GM18508 (cell line): ENCODE results near the gene FIBIN.
"Not testable (repeated sequence)": the region's sequence is repeated elsewhere in the genome, so short reads cannot be mapped to it uniquely, and the experiment has no call there.

Source experiments
- ATAC-seq: cut with Tn5 transposase; IDR thresholded peaks from one replicate; pipeline ENCODE4 v1.9.1; 2021; ENCODE audit warnings: moderate number of reproducible peaks; ENCODE audit not compliant: insufficient read depth, unreplicated experiment

The FIBIN gene

GRCh38 chr11:26993965-26994457 lies at the start of gene FIBIN:
FIBIN (plus strand) TSS chr11:26994112; CDS start chr11:26994527, 415 bp downstream.
- ATAC-seq: no peak

DNA sequence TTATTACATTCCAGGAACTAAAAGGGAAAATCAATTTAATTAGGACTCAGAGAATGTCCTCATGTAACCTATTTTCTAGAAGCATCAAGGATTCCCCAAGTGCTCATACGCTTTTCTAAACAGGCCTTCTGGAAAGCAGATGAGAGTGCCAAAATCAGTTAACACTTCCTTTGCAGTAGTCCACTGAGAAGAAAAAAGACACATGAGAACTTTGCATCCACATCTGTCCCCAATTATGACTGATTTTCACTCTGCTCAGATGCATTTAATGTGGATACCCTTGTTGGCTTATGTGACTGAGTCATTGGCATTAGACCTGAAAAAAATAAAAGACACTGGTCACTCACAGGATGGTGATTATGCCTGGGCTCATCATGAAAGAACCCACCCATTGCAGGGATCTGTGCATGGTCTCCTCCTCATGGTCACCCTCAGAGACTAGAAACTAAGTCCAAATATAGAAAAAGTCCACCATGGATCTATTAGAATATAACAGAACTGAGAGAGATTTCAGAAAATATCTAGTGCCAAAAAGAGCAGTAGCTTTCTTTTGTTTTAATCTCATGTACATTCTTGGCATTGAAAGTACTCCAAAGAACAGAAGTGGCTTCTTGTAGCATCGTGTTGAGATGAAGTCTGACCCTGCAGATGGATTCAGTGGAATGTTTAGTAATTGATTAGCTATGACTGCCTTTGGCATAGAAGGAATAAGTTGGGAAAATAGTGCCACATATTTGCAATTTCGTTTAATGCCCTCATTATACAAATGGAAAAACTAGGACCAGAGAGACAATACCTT lies 48.8 kb upstream of the FIBIN start:
- ATAC-seq: no peak

GRCh38 chr11:26946257-26946716 lies 47.6 kb upstream of the FIBIN start:
- no peak for ATAC-seq

DNA sequence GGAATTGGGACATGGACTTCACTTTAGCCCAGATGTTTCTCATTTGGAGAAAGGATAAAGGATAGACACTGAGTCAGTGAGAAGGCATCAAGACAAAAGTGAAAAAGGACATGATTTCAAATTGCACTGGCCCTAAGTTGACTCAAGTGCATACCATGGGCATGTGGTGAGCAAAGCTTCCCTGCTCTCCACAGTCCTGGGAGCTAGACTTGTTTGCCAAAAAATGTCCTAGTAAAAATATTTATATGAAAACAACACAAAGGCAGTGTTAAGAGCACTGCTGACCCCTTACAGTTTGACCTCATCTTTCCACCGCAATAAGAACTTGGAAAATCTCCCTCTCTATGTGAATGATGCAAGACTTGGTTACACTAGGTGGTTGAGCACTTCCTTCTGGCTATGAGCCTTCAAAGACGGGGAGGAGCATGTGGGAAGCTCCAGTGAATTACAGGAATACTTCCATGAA lies 46.5 kb upstream of the FIBIN start:
- no peak for ATAC-seq

GRCh38 chr11:26947904-26948639 lies 45.8 kb upstream of the FIBIN start:
- ATAC-seq: no peak

GRCh38 chr11:26948881-26949280 lies 45.0 kb upstream of the FIBIN start:
- ATAC-seq: no peak

DNA sequence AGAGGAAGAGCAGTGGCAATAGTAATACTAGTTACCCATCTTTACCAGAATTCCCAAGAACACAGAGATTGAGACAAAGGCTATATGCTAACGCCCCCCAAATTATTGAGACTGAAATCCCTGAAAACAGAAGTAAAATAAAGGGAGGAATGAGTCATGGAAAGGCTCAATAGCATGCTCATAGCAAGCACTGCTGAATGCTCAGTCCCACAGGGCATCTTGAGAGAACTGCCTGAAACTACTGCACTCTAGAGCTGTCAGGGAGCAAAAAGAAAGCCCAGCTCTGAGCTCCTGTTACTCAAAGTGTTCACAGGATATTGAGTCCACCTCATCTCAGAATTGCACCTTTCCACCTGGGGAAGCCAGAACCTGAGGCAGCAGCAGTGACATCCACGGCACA lies 44.1 kb upstream of the FIBIN start:
- ATAC-seq: no peak

DNA sequence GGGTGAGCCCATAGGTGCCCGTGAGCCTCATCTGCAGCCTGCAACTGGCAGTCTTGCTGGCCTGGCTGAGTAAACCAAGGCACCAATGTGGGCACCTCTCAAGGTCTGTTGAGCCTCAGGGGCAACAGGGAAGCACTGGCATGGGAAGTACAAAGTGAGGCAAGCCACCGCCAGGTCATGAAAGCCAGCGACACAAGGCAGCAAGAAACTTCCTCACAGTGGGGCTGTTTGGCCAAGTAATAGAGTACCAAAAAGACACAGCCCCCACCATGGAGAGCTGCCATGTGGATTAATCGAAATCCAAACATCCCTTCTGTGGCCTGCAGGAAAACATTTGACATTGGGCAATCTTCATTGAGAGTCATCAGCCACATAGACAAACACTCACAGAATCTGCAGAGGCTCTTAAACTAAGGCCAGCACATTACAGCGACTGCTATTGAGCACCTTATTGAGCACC lies 43.6 kb upstream of the FIBIN start:
- ATAC-seq: no peak

DNA sequence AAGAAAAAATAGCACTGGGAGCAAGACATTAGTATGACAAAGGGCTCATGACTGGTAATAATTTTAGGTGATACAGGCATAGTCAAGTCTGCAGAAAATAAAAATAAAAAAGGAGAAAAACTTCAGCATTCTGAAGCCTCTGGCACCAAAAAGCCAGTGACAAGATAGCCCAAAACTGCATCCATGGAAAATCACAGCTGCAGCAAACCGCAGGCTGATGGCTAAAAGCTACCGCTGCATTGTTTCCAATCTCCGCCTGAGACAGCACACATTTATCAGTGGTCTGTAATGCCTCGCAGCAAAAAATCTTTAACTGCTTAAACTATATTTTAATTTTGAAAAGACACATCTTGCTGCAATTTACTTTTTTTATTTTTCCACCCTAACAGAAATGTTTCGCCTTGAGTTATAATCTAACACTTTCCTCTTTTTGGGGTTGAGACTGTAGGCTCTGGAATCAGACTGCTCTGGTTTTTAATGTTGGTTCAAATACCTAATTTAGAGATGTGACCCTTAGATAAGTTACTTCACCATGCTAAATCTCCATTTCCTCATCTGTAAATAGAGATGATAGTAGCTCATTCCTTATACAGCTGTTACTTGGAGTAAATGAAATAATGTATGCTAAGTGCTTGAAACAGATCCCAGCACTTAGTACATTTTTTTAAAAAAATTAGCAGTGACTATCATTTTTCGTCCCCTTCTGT lies 42.0 kb upstream of the FIBIN start:
- ATAC-seq: no peak

- no peak for ATAC-seq
These were observed 40.0 kb upstream of the FIBIN start for GRCh38 chr11:26953770-26954392.

DNA sequence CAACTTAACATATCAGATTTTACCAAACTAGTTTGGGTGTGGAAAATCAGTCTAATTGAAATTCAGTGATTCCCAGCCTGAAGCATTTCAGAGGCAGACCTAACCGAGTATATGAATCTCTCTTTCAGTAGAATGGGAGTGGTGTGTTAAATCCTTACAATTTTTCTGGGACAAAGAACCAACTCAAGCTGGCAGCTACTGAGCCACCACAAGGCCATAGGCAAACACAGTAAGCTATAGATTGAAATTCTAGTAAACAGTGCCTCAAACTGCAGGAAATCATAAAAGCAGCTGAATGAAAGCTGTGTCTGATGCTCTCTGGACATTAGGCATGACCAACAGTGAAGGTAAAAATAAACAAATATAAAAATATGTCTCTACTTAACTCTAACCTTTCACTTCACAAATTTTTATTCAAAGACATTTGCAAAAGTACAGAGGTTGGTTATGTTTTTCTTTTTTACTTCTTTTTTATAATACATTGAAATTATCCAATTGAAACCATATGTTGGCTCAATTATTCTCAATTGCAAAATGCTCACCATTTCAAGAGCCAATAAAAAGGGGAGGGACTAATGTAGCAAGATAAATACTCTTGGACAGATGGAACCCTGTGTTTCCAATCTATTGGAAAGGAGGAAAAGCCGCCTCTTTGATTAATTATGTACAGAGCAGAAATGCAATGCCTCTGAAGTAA lies 35.8 kb upstream of the FIBIN start:
- no peak for ATAC-seq

DNA sequence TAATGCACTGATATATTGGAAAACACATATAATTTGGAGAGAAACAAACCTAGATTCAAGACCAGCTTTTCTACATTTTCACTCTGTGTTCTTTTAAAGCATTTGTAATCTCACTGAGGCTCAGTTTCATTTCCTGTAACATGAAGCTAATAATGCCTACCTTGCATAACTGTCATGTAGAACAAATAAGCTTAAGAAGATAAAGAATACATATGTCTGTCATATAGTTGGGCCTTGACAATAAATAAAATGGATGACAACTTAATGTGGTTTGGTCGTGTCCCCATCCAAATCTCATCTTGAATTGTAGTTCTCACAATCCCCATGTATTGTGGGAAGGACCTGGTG lies 35.2 kb upstream of the FIBIN start:
- ATAC-seq: no peak

DNA sequence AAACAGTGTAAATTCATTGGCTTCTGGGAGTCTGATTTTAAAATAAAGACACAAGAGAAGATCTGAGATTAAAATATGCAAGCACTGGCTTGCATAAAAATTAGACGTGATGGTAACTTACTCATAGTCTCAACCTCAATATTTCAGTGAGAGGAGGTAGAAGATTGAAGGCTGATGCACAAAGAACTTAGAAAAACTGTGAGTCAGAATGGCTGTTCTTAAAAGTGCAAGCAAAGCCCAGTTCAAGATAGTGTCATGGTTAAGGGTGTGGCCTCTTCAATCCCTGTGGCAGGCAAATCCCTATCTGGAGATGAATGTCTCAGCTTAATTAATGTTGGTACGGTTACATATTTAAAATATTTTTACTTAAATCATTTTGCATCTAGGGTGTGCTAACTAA lies 33.6 kb upstream of the FIBIN start:
- no peak for ATAC-seq

DNA sequence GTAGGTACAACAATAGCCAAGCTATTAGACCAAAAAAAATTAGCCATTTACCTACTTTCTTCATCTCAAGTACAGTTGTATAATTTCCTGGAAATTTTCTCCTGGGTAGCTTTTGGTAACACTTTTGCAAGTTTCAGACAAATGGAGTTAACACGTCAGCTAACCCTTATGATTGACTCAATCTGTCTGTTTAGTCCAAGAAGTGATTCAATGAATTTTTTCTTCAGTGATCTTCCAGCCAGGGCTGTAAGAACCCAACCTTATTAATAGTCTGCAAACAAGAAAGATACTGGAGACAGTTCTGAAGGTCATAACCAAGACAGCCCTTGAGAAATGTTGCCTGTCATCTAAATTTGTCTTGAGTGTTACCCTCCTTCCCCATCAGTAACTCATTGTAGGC lies 30.1 kb upstream of the FIBIN start:
- no peak for ATAC-seq

DNA sequence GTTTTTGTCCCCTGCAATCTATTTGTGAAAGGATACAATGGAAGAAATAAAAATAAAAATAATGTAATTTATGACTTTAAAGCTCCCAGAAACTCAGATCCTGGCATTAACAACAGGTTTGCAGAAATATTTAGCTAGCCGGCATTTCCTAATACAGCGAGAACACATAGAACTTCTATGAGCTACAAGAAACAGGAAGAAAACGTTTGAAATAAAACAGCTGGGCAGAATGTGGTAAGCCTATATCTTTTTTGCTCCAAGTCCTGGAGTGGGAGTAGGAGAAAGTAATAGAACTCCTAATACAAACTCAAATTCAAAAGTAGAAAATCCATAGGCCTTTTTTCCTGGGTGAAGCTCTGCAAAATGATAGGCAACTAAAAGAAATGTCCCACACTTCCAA lies 29.6 kb upstream of the FIBIN start:
- ATAC-seq: no peak

DNA sequence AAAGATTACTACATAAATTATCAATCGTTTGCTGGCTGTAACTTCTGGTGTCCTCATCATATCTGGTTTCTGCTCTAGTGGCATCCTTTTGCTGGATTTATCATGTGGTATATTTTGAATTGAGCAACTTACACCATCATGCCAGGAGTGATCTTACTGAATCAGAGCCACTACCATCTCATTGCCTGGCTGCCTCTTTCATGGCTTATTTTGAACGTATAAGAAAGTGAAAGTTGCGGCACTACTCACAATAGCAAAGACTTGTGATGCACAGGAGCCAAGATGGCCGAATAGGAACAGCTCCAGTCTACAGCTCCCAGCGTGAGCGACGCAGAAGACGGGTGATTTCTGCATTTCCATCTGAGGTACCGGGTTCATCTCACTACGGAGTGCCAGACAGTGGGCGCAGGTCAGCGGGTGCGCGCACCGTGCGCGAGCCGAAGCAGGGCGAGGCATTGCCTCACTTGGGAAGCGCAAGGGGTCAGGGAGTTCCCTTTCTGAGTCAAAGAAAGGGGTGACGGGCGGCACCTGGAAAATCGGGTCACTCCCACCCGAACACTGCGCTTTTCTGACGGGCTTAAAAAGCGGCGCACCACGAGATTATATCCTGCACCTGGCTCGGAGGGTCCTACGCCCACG lies 28.9 kb upstream of the FIBIN start:
- ATAC-seq: not testable (repeated sequence)

- ATAC-seq: no peak
These were observed 22.0 kb upstream of the FIBIN start for GRCh38 chr11:26971961-26972360.

DNA sequence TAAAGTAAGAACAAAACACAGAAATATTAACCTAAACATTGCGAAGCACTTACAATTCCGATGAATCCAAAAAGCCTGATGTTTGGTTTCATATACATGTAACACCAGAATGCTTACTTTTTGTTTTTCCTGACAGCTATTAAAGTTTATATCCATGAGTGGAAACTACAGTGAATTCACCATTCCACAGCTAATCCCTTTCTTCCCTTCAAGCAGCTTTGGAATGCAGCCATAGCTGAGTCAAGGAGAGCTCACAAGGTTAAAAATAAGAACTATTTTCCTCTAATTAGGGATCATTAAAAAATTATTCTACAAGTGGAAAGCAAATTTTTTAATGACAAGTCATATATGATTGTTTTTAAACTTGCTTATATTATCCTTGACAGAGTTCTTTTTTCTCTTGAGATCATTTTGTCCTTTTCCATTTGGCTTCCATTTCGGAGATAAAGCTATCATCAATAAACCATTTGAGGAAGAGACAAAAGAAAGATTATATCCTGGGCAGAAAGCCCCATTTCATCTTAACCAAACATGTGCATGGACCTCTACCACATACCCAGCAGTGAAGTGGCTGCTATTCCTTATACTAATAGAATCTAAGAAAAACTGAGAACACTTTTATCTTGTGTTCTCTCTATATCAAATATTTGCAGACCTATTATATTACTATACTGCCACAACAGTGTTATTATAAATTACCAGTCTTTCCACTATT lies 19.7 kb upstream of the FIBIN start:
- no peak for ATAC-seq

DNA sequence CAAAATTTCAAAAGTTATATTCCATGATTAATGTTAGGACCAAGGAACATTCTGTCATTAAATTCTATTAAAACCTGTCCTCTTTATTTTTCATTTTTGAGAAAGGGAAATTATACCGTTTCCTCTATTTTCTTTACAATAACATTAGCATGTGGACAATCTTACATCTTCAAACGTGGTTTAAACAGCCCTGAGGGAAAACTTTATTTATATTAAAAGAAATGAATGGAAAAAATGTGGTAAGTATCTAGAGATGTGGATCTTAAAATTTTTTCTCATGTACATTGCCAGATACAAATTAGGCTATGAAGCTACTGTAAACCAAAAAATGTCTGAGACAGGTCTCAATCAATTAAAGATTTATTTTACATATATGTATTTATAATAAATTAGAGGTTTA lies 18.9 kb upstream of the FIBIN start:
- no peak for ATAC-seq
